ENCODE results near the gene LPP.

DNA sequence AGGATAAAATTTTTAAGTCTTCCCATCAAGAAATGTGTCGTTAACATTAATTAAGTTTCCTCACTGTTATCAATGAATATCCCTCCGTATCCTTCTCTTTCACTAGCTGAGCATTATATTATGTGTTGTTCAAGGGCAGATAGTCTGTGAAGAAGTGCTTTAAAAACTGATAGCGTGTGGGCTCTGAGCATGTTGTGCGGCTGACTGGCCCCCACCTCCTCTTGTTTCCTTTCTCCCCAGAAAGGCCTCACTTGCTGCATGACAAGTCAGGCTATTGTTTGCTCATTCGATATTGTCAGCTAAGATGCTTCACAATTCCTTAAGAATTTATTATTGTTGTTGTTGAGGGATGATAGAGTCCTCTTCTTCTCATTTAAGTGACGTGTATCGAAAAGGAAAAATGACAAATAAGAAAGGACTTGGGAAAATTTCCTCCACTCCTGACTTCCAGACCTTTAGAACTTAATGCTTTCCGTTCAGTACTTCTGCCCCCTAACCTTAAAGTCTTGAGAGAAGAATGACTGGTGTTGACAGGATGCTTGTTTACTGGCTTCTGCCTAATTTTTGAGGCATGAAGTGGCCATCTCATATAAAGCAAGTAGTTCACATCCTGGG lies 298.3 kb downstream of the LPP start:
- TF ChIP-seq, protein P1, sequence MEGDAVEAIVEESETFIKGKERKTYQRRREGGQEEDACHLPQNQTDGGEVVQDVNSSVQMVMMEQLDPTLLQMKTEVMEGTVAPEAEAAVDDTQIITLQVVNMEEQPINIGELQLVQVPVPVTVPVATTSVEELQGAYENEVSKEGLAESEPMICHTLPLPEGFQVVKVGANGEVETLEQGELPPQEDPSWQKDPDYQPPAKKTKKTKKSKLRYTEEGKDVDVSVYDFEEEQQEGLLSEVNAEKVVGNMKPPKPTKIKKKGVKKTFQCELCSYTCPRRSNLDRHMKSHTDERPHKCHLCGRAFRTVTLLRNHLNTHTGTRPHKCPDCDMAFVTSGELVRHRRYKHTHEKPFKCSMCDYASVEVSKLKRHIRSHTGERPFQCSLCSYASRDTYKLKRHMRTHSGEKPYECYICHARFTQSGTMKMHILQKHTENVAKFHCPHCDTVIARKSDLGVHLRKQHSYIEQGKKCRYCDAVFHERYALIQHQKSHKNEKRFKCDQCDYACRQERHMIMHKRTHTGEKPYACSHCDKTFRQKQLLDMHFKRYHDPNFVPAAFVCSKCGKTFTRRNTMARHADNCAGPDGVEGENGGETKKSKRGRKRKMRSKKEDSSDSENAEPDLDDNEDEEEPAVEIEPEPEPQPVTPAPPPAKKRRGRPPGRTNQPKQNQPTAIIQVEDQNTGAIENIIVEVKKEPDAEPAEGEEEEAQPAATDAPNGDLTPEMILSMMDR (IDR thresholded peaks at IDR 0.05; ENCODE audit: insufficient read depth, low read length): no peak
- TF ChIP-seq GABPA (IDR thresholded peaks at IDR 0.05; ENCODE audit: low read depth): no peak
- TF ChIP-seq, protein P2, sequence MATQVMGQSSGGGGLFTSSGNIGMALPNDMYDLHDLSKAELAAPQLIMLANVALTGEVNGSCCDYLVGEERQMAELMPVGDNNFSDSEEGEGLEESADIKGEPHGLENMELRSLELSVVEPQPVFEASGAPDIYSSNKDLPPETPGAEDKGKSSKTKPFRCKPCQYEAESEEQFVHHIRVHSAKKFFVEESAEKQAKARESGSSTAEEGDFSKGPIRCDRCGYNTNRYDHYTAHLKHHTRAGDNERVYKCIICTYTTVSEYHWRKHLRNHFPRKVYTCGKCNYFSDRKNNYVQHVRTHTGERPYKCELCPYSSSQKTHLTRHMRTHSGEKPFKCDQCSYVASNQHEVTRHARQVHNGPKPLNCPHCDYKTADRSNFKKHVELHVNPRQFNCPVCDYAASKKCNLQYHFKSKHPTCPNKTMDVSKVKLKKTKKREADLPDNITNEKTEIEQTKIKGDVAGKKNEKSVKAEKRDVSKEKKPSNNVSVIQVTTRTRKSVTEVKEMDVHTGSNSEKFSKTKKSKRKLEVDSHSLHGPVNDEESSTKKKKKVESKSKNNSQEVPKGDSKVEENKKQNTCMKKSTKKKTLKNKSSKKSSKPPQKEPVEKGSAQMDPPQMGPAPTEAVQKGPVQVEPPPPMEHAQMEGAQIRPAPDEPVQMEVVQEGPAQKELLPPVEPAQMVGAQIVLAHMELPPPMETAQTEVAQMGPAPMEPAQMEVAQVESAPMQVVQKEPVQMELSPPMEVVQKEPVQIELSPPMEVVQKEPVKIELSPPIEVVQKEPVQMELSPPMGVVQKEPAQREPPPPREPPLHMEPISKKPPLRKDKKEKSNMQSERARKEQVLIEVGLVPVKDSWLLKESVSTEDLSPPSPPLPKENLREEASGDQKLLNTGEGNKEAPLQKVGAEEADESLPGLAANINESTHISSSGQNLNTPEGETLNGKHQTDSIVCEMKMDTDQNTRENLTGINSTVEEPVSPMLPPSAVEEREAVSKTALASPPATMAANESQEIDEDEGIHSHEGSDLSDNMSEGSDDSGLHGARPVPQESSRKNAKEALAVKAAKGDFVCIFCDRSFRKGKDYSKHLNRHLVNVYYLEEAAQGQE (IDR thresholded peaks at IDR 0.05; ENCODE audit: insufficient replicate concordance, low read depth): no peak
